ENCODE results near the gene UTP25.

GRCh38 chr1:209802117-209802779 is 25.5 kb upstream of the UTP25 start:
- TF ChIP-seq CTCF (IDR thresholded peaks at IDR 0.05) (no peak), POLR2A (IDR thresholded peaks at IDR 0.05) (no peak), EP300 (IDR thresholded peaks at IDR 0.05) (no peak)

All from ovary (tissue), 3 donors.